Astrocyte (in vitro differentiated cells and primary cell): ENCODE data around the gene UHRF1. TPM values are rescaled to one million over a fixed set of nuclear protein-coding genes. Genes with fewer than 3 reads are reported as not detected.

Experiments
- DNase-seq: peaks from one replicate; pipeline ENCODE4 v3.0.0-alpha.2; 2010; ENCODE audit warnings: low read depth
- FAIRE-seq: peaks from 2 replicates; lab custom pipeline; 2011; peaks lifted over from hg19 to GRCh38; lab: Jason Lieb, UNC
- H2AFZ ChIP-seq: 2 replicates; pipeline ENCODE4 v1.6.0; 2012; ENCODE audit warnings: low read depth, low read length, inconsistent platforms
- H3K27ac ChIP-seq: 2 replicates; pipeline ENCODE4 v1.5.1; 2011; ENCODE audit warnings: low read depth, low read length, inconsistent platforms
- H3K27me3 ChIP-seq: 2 replicates; pipeline ENCODE4 v1.6.0; 2011; ENCODE audit warnings: low read length, inconsistent platforms; ENCODE audit not compliant: insufficient read depth
- H3K36me3 ChIP-seq: 2 replicates; pipeline ENCODE4 v1.5.1; 2011; ENCODE audit warnings: low read length, inconsistent platforms; ENCODE audit not compliant: insufficient read depth
- H3K4me1 ChIP-seq: 2 replicates; pipeline ENCODE4 v1.5.1; 2011; ENCODE audit warnings: low read length, inconsistent platforms; ENCODE audit not compliant: insufficient read depth
- H3K4me2 ChIP-seq: 2 replicates; pipeline ENCODE4 v1.6.0; 2012; ENCODE audit warnings: low read length, inconsistent platforms
- H3K4me3 ChIP-seq: 2 replicates; pipeline ENCODE4 v1.5.1; 2011; ENCODE audit warnings: low read depth, mild to moderate bottlenecking, low read length, inconsistent platforms; ENCODE audit not compliant: insufficient read depth
- H3K79me2 ChIP-seq: 2 replicates; pipeline ENCODE4 v1.6.0; 2012; ENCODE audit warnings: mild to moderate bottlenecking, low read length, inconsistent platforms; ENCODE audit not compliant: insufficient read depth
- H3K9ac ChIP-seq: 2 replicates; pipeline ENCODE4 v1.6.0; 2012; ENCODE audit warnings: mild to moderate bottlenecking, low read length, inconsistent platforms
- H3K9me3 ChIP-seq: 2 replicates; pipeline ENCODE4 v1.5.1; 2012; ENCODE audit warnings: low read depth, mild to moderate bottlenecking, low read length, inconsistent platforms; ENCODE audit not compliant: insufficient read depth
- H4K20me1 ChIP-seq: 2 replicates; pipeline ENCODE4 v1.6.0; 2012; ENCODE audit warnings: low read length, inconsistent platforms; ENCODE audit not compliant: insufficient read depth
- H3K27ac Mint-ChIP-seq: one replicate; pipeline ENCODE4 v1.8.0; 2021; ENCODE audit warnings: mild to moderate bottlenecking, mixed read lengths; ENCODE audit not compliant: unreplicated experiment
- H3K27me3 Mint-ChIP-seq: one replicate; pipeline ENCODE4 v1.8.0; 2021; ENCODE audit warnings: low read depth, mixed read lengths; ENCODE audit not compliant: unreplicated experiment
- H3K36me3 Mint-ChIP-seq: one replicate; pipeline ENCODE4 v1.8.0; 2021; ENCODE audit warnings: low read depth, mixed read lengths; ENCODE audit not compliant: unreplicated experiment
- H3K4me1 Mint-ChIP-seq: one replicate; pipeline ENCODE4 v1.8.0; 2021; ENCODE audit warnings: low read depth, mixed read lengths; ENCODE audit not compliant: unreplicated experiment
- H3K4me3 Mint-ChIP-seq: one replicate; pipeline ENCODE4 v1.8.0; 2021; ENCODE audit warnings: mild to moderate bottlenecking, moderate library complexity, mixed read lengths; ENCODE audit not compliant: unreplicated experiment
- H3K9me3 Mint-ChIP-seq: one replicate; pipeline ENCODE4 v1.8.0; 2021; ENCODE audit warnings: mild to moderate bottlenecking, mixed read lengths; ENCODE audit not compliant: unreplicated experiment
- EZH2 ChIP-seq: IDR thresholded peaks from 2 replicates; pipeline ENCODE4 v1.6.1; 2012; ENCODE audit warnings: mild to moderate bottlenecking, low read length, inconsistent platforms; ENCODE audit not compliant: insufficient read depth
- total RNA-seq: library from RNA; stranded (reverse); gene quantifications from 2 replicates; pipeline ENCODE4 v1.2.1, GENCODE V29; 2021
- TF ChIP-seq, protein P1 (sequence below): IDR thresholded peaks from 2 replicates; pipeline ENCODE4 v1.5.1; 2011; ENCODE audit warnings: low read depth, mild to moderate bottlenecking, inconsistent platforms, low read length, moderate library complexity; ENCODE audit not compliant: insufficient read depth

Gene UHRF1
- total RNA-seq, 1 donor from 2014 or later: 16.2 TPM

DNA sequence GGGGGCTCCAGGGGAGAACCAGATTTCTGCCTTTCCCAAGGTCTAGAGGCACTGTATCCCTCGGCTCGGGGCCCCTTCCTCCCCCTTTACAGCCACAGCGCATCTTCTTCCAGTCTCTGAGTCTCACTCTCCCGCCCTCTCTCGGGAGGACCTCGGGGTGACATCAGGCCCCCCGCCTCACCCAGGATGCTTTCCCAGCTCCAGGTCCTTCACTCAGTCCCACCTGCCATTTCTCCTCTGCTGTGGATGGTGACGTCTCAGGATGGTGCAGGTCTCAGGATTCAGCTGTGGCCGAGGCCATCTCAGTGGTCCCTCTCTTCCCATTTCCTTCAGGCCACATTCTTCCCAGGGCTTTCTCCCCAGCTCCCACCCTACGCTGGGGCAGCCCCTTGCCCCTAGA is 46.0 kb downstream of the UHRF1 start:
- peaks cover 25% of the 10 kb centered on the region for H4K20me1 ChIP-seq
- peaks cover 36% of the 10 kb centered on the region for H3K36me3 ChIP-seq
- Mint-ChIP-seq H3K36me3 (peaks cover 21% of the 10 kb centered on the region), H3K27me3 (peaks cover 2% of the 10 kb centered on the region), H3K4me1 (peaks cover 2% of the 10 kb centered on the region), H3K27ac (no peak overlapping the region), H3K4me3 (no peak overlapping the region), H3K9me3 (no peaks in the 10 kb centered on the region)
- H3K9me3 ChIP-seq: no peaks in the 10 kb centered on the region
- no peak overlapping the region for H3K9ac ChIP-seq
- no peak for TF ChIP-seq EZH2
- TF ChIP-seq, protein P1, sequence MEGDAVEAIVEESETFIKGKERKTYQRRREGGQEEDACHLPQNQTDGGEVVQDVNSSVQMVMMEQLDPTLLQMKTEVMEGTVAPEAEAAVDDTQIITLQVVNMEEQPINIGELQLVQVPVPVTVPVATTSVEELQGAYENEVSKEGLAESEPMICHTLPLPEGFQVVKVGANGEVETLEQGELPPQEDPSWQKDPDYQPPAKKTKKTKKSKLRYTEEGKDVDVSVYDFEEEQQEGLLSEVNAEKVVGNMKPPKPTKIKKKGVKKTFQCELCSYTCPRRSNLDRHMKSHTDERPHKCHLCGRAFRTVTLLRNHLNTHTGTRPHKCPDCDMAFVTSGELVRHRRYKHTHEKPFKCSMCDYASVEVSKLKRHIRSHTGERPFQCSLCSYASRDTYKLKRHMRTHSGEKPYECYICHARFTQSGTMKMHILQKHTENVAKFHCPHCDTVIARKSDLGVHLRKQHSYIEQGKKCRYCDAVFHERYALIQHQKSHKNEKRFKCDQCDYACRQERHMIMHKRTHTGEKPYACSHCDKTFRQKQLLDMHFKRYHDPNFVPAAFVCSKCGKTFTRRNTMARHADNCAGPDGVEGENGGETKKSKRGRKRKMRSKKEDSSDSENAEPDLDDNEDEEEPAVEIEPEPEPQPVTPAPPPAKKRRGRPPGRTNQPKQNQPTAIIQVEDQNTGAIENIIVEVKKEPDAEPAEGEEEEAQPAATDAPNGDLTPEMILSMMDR: no peak
- H3K27me3 ChIP-seq: no peaks in the 10 kb centered on the region
- H3K27ac ChIP-seq: no peak overlapping the region
- peaks cover 3% of the 10 kb centered on the region for H3K4me1 ChIP-seq
- DNase-seq (no peak), FAIRE-seq (no peak)
- H3K4me3 ChIP-seq: no peak overlapping the region
- no peak overlapping the region for H3K4me2 ChIP-seq
- no peak overlapping the region for H2AFZ ChIP-seq
- H3K79me2 ChIP-seq: peaks cover 3% of the 10 kb centered on the region

DNA sequence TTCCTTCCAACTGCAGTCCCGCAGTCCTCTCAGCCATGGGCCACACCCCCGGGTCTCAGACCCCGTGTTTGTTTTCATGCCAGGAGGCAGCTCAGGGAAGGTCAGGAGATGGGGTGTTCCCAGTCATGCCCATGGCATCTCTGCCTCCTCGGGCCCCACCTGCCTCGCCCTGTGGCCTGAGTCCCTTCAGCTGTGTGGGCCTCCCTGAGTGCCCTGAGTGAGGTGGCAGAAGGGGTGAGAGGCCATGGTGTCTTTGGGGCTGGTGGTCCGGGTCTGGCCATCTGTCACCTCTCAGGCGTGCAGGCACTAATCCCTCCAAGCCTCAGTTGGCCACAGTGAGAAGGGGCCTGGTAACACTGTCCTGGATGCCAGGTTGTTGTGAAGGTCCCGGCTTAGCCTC is 48.7 kb downstream of the UHRF1 start:
- no peak overlapping the region for H3K4me3 Mint-ChIP-seq
- H3K4me1 Mint-ChIP-seq: peaks cover 2% of the 10 kb centered on the region
- FAIRE-seq (no peak), DNase-seq (no peak)
- Histone ChIP-seq H3K4me3 (no peak overlapping the region), H3K79me2 (peaks cover 3% of the 10 kb centered on the region), H3K4me1 (peaks cover 3% of the 10 kb centered on the region), H4K20me1 (peaks cover 15% of the 10 kb centered on the region), H2AFZ (no peak overlapping the region), H3K27ac (no peak overlapping the region), H3K4me2 (no peak overlapping the region), H3K27me3 (no peaks in the 10 kb centered on the region), H3K9ac (no peak overlapping the region), H3K36me3 (peaks cover 31% of the 10 kb centered on the region), H3K9me3 (no peaks in the 10 kb centered on the region)
- no peaks in the 10 kb centered on the region for H3K9me3 Mint-ChIP-seq
- no peak for TF ChIP-seq EZH2
- TF ChIP-seq, protein P1: no peak
- peaks cover 13% of the 10 kb centered on the region for H3K36me3 Mint-ChIP-seq
- H3K27ac Mint-ChIP-seq: no peak overlapping the region
- peaks cover 2% of the 10 kb centered on the region for H3K27me3 Mint-ChIP-seq

DNA sequence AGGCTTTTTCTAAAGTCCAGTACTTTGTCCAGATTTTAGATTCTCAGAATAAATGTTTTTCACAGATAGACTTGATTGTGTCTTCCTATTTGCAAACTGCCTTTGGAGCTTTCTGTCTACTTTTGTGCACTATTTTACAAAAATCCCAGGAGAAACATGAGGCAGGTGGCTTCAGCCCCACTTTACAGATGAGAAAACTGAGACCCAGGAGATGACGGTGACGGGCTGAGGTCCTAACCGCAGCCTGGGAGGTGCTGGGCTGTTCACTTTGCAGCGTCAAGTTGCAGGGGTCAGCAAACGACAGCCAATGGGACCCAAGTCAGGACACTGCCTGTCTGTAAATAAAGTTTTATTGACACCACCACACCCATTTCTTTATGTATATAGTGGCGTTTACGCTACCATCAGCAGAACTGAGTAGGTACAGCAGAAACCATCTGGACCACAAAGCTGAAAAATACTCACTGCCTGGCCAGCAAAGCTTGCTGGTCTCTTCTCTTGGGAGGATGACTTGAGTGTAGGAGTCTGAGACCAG is 52.9 kb downstream of the UHRF1 start:
- Histone ChIP-seq H3K27ac (no peak overlapping the region), H3K4me3 (no peak overlapping the region), H3K4me2 (no peak overlapping the region), H3K9ac (no peak overlapping the region), H3K36me3 (peaks cover 16% of the 10 kb centered on the region), H2AFZ (no peak overlapping the region), H3K9me3 (no peaks in the 10 kb centered on the region), H3K27me3 (no peaks in the 10 kb centered on the region), H4K20me1 (peaks cover 9% of the 10 kb centered on the region), H3K4me1 (peaks cover 3% of the 10 kb centered on the region), H3K79me2 (no peaks in the 10 kb centered on the region)
- H3K4me1 Mint-ChIP-seq: peaks cover 2% of the 10 kb centered on the region
- H3K4me3 Mint-ChIP-seq: no peak overlapping the region
- no peak overlapping the region for H3K27ac Mint-ChIP-seq
- FAIRE-seq (no peak), DNase-seq (no peak)
- H3K27me3 Mint-ChIP-seq: peaks cover 2% of the 10 kb centered on the region
- peaks cover 8% of the 10 kb centered on the region for H3K36me3 Mint-ChIP-seq
- TF ChIP-seq, protein P1: no peak
- TF ChIP-seq EZH2: no peak
- no peaks in the 10 kb centered on the region for H3K9me3 Mint-ChIP-seq
